ENCODE data around the gene ADGRG1. TPM values are rescaled to one million over a fixed set of nuclear protein-coding genes. Genes with fewer than 3 reads are reported as not detected.

ADGRG1 gene
- total RNA-seq, 3 donors from 2014 or later (not counting 1 experiment from before 2014, with no cell fraction given), result 830 to 949 (median 858) TPM

- Histone ChIP-seq H3K27me3 (ENCODE audit: control insufficient read depth, insufficient read depth, low read length) (no peaks in the 10 kb centered on the region), H3K4me1 (ENCODE audit: control insufficient read depth, insufficient read depth, low read length) (peaks cover 61% of the 10 kb centered on the region), H3K4me3 (ENCODE audit: low read length) (no peak overlapping the region), H3K9me3 (ENCODE audit: control insufficient read depth, insufficient read depth, low read length) (no peaks in the 10 kb centered on the region), H3K27ac (ENCODE audit: low read length) (no peak overlapping the region), H3K36me3 (ENCODE audit: control insufficient read depth, insufficient read depth, low read length) (no peaks in the 10 kb centered on the region)
- Mint-ChIP-seq H3K4me3 (no peak overlapping the region), H3K27ac (peak overlapping the region; percentile 80 to 94), H3K9me3 (no peaks in the 10 kb centered on the region), H3K36me3 (no peaks in the 10 kb centered on the region), H3K27me3 (ENCODE audit: low read depth in 2 of 2) (no peaks in the 10 kb centered on the region), H3K4me1 (peaks cover 59 to 66% of the 10 kb centered on the region in 2 donors)
- intact Hi-C loops (cut with micrococcal nuclease), result no loop called here
- no peak for ATAC-seq
- no peak for TF ChIP-seq CTCF (IDR thresholded peaks at IDR 0.05)
- WGBS (ENCODE audit: insufficient coverage), result 80% methylated on average over 1 of the region's 3 CpGs
- no peak for DNase-seq
These were observed 17.2 kb upstream of the ADGRG1 start for GRCh38 chr16:57611181-57611580.

GRCh38 chr16:57611706-57612105, 16.7 kb upstream of the ADGRG1 start:
- H3K4me1 Mint-ChIP-seq, result peaks cover 56 to 63% of the 10 kb centered on the region in 2 donors
- H3K27ac ChIP-seq (ENCODE audit: low read length), result no peak overlapping the region

GRCh38 chr16:57612494-57612893, 15.9 kb upstream of the ADGRG1 start:
- Mint-ChIP-seq H3K4me1 (peaks cover 55 to 59% of the 10 kb centered on the region in 2 donors), H3K27ac (no peak overlapping the region)

More at GRCh38 chr16:57611706-57612105, 16.7 kb upstream of the ADGRG1 start:
- intact Hi-C loops (cut with micrococcal nuclease), result no loop called here
- Histone ChIP-seq H3K27me3 (ENCODE audit: control insufficient read depth, insufficient read depth, low read length) (no peaks in the 10 kb centered on the region), H3K9me3 (ENCODE audit: control insufficient read depth, insufficient read depth, low read length) (no peaks in the 10 kb centered on the region), H3K4me1 (ENCODE audit: control insufficient read depth, insufficient read depth, low read length) (peaks cover 60% of the 10 kb centered on the region), H3K4me3 (ENCODE audit: low read length) (no peak overlapping the region), H3K36me3 (ENCODE audit: control insufficient read depth, insufficient read depth, low read length) (no peaks in the 10 kb centered on the region)
- TF ChIP-seq CTCF (IDR thresholded peaks at IDR 0.05), result no peak
- Mint-ChIP-seq H3K36me3 (no peaks in the 10 kb centered on the region), H3K27me3 (ENCODE audit: low read depth in 2 of 2) (no peaks in the 10 kb centered on the region), H3K9me3 (no peaks in the 10 kb centered on the region), H3K4me3 (no peak overlapping the region), H3K27ac (peak overlapping the region; percentile 80 to 94)
- WGBS (ENCODE audit: insufficient coverage), result 75% methylated on average over 3 of the region's 4 CpGs
- DNase-seq (no peak), ATAC-seq (no peak)

More at GRCh38 chr16:57612494-57612893, 15.9 kb upstream of the ADGRG1 start:
- Mint-ChIP-seq H3K9me3 (no peaks in the 10 kb centered on the region), H3K27me3 (ENCODE audit: low read depth in 2 of 2) (no peaks in the 10 kb centered on the region), H3K4me3 (no peak overlapping the region), H3K36me3 (no peaks in the 10 kb centered on the region)
- WGBS (ENCODE audit: insufficient coverage), result 93% methylated on average over 5 of the region's 8 CpGs
- TF ChIP-seq CTCF (IDR thresholded peaks at IDR 0.05), result no peak
- peaks cover 59% of the 10 kb centered on the region for H3K4me1 ChIP-seq (ENCODE audit: control insufficient read depth, insufficient read depth, low read length)
- DNase-seq (no peak), ATAC-seq (no peak)
- H3K4me3 ChIP-seq (ENCODE audit: low read length), result no peak overlapping the region
- no peak overlapping the region for H3K27ac ChIP-seq (ENCODE audit: low read length)
- no peaks in the 10 kb centered on the region for H3K36me3 ChIP-seq (ENCODE audit: control insufficient read depth, insufficient read depth, low read length)
- H3K27me3 ChIP-seq (ENCODE audit: control insufficient read depth, insufficient read depth, low read length), result no peaks in the 10 kb centered on the region
- intact Hi-C loops (cut with micrococcal nuclease), result no loop called here
- H3K9me3 ChIP-seq (ENCODE audit: control insufficient read depth, insufficient read depth, low read length), result no peaks in the 10 kb centered on the region
